22Rv1 (cell line): Measurements from ENCODE around the gene LGALS7B.
"Not testable (repeated sequence)": the region's sequence is repeated elsewhere in the genome, so short reads cannot be mapped to it uniquely, and the experiment has no call there.

Experiments
- CTCF ChIP-seq: fragments of 450-650 bp; IDR thresholded peaks from 2 replicates; pipeline ENCODE4 v1.5.1; 2017; ENCODE audit warnings: mild to moderate bottlenecking
- ZFX ChIP-seq: fragments of 450-650 bp; IDR thresholded peaks from 2 replicates; pipeline ENCODE4 v1.6.1; 2017; ENCODE audit warnings: antibody characterized with exemption, borderline replicate concordance

GRCh38 chr19:38770228-38770948 is 18.6 kb upstream of the LGALS7B start:
- not testable (repeated sequence) for TF ChIP-seq CTCF, ZFX
